ENCODE measurements around the gene COBL. TPM values are rescaled to one million over a fixed set of nuclear protein-coding genes. Genes with fewer than 3 reads are reported as not detected.

Gene COBL
- total RNA-seq, 1 donor from 2014 or later = 9.2 TPM

DNA sequence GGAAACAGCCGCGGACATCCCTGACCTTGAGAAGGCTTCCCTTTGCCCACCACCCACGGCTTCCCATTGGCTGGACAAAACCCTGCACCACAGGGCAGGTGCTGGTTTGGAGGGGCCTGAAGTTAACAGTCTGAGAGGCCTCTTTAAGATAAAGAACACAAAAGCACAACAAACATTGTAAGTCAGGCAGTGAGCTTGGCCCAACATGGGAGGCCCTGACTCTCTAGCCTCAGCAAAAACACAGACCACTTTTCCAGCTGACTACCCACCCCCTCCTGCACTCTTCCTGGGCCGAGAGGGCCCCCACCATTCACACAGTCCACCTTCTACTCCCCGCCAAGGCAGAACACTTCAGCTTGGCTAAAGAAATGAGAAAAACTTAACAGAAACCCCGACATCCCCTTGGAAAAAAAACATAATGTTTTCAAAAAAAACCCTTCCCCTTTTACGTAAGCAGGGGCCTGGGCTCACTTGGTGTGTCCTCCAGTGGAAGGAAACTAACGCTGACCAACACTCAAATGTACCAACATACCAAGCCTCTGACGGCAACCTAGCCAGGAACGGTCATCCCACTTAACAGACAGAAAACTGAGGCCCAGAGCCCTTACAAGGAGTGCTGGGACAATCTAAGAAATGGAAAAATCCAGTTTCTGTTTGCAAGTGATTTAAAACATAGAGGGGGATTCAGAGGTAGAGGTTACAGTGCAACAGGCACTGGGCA is 80.9 kb downstream of the COBL start:
- peak; percentile 41 for DNase-seq (ENCODE audit: low spot score)

- peak; percentile 53 for DNase-seq (ENCODE audit: low spot score)
These were observed 81.8 kb downstream of the COBL start for GRCh38 chr7:51234609-51235308.

GRCh38 chr7:51234139-51234538 is 82.5 kb downstream of the COBL start:
- peak; percentile 76 for DNase-seq (ENCODE audit: low spot score)

DNA sequence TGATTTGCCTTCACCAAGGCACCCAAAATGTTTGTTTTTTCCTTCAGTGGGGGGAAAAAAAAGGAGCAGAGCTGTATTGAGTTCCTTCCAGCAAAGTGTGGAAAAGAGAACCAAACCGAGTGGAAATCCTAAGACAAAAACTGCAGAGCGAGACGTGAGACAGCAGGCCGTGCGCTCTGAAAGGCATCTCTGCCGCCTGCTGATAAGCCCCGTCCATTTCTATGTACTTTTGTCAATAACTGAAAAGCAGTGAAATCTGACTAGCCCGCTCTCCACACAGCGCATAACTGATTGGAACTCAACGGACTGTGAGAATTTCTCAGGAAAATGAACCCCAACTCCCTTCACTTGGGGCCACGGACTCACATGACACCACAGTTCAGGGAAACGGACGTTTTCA is 83.2 kb downstream of the COBL start:
- DNase-seq (ENCODE audit: low spot score) = peak; percentile 47

DNA sequence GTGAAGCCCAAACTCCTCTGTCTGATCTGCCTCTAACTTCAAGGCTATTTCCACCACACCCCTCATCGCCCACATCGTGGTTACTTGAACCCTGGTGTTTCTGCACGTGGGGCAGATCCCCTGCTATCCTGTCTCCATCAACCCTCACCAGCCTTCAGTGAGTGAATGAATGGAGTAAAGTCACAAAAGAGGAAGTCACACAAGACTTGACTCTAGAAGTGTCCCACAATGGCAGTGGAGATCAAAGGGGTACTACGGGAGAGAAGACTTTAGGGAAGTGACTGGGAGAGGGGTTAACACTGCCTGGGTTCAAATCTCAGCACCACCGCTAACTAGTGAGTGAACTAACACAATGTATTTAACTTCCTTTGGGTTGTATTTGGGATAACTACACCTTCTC is 85.9 kb downstream of the COBL start:
- DNase-seq (ENCODE audit: low spot score) = peak; percentile 37

DNA sequence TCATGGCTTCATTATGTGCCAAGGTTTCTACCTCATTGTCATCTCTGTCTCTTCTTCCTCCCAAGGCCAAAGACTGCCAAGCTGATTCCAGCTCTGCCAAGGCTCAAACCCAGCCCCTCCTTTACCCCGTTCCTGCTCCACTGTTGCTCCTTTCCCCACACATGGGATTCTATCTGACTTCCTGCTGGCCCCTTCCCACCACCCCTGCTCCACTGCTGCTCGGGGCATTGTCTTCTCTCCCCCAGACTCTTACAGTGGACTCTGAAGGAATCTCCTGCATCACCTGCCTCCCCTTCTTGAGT is 86.3 kb downstream of the COBL start:
- DNase-seq (ENCODE audit: low spot score) = peak; percentile 47

GRCh38 chr7:51229620-51230323 is 86.8 kb downstream of the COBL start:
- no peak for DNase-seq (ENCODE audit: low spot score)

GRCh38 chr7:51229106-51229537 is 87.5 kb downstream of the COBL start:
- peak; percentile 65 for DNase-seq (ENCODE audit: low spot score)

- DNase-seq (ENCODE audit: low spot score) = no peak
These were observed 88.1 kb downstream of the COBL start for GRCh38 chr7:51228386-51228958.

DNA sequence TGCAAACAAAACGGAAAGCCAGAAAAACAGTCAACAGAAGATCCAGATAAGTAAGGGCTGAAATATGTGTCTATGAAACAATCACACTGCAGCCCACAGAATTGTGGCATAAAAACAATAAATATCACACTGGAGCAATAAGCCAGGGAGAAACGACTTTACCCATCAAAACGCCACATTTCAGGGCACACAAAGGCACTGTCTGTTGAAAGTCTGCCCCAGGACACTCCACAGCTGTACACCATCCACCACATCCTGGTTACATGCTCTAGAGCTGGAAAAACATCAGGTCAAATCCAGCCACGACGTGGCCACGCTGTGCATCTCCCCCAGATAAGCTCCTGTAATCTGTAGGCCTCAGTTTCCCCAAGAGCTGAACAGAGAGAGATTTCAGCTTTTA is 88.7 kb downstream of the COBL start:
- peak; percentile 14 for DNase-seq (ENCODE audit: low spot score)

DNA sequence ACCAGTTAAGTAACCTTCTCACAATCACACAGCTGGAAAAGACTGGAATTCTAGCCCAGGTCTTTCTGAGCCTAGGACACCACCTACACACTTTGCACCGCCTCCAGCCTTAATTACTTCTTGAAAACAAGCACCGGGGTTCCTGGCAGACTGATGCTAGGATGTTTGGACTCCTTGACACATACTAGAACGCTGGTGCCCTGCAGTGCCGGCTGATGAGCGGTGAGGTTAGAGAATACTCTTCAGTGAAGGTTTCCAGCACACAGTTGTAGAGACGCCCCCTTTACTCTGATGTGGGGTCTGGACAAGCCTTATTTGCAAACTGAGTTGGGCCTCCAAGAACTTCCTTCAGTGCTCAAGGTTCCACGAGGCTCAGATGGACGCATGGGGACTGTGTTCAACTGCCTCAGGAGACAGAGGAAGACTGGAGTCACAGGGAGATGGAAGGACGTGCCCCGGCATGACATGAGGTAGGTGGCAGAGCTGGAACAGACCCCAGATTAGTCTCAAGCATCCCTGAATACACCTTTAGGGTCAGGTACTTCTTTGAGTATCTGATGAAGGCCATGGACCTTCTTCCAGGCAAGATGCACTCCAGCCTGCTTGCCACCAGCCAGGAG is 89.6 kb downstream of the COBL start:
- DNase-seq (ENCODE audit: low spot score) = peak; percentile 55

GRCh38 chr7:51226063-51226755 is 90.4 kb downstream of the COBL start:
- peak; percentile 35 for DNase-seq (ENCODE audit: low spot score)

DNA sequence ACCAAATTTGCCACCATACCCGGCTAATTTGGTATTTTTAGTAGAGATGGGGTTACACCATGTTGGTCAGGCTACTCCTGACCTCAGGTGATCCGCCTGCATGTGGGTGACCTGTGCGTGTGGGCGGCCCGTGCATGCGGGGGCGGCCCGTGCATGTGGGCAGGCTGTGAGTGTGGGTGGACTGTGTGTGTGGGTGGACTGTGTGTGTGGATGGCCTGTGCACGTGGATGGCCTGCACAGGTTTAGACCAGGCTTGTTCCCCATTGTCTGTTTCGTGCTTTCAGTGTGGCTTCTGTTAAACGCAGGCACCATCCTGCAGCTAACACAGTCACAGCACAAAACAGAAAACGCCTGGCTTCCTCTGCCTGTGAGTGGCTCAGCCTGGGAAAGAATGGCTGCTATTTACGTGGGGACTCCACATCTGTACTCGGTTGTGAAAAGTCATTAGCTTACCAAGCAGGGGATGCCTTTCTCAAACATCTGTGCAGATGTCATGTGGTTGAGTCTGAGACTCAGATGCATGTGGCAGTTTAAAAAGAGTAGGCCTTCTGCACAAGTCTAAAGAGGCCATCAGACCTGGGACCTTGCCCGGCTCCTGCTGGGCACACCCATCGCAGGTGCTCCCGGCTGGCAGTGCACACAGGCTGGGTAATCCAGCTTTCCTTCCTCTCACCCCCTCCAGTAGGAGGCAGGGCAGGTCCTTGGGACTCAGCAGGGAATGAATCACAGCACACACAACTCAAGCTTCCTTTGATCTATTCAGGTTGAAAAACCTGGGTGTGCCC is 91.6 kb downstream of the COBL start:
- DNase-seq (ENCODE audit: low spot score) = peak; percentile 84

- peak; percentile 71 for DNase-seq (ENCODE audit: low spot score)
These were observed 93.1 kb downstream of the COBL start for GRCh38 chr7:51223505-51223904.

DNA sequence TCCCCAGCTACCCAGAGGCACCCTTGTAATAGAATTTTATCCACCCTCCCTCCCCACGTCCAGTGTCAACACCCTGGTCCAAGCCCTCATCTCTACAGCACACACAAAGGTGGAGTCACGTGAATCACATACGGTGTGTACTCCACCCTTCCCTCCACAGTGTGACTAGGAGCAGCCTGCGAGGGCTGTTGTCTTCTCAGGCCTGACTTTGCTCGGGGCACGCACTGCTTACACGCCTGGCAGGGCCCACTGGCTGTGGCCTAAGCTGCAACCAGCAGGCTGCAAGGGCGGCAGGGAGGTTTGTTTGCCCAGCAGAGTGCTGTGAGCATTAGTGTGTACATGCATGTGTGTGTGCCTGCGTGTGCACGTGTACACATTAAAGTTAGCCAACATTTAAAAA is 93.7 kb downstream of the COBL start:
- peak; percentile 85 for DNase-seq (ENCODE audit: low spot score)

DNA sequence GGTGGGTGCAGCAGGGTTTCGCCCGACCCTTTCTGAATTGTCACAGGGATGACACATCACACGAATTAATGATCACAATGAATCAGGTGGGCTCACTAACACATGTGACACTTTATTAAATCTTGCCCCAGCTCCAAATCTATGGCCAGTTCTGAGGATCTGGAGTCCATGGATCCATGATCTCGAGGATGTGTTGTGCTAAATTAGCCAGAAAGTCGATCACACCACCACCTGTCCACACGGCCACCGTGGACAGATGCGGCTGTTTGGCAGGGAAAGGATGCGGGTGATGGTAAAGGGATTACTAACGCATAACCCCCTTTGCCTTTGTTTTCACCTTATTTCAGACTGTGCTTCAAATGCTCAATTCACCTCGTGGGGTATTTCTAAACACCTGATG is 96.4 kb downstream of the COBL start:
- peak; percentile 14 for DNase-seq (ENCODE audit: low spot score)

DNA sequence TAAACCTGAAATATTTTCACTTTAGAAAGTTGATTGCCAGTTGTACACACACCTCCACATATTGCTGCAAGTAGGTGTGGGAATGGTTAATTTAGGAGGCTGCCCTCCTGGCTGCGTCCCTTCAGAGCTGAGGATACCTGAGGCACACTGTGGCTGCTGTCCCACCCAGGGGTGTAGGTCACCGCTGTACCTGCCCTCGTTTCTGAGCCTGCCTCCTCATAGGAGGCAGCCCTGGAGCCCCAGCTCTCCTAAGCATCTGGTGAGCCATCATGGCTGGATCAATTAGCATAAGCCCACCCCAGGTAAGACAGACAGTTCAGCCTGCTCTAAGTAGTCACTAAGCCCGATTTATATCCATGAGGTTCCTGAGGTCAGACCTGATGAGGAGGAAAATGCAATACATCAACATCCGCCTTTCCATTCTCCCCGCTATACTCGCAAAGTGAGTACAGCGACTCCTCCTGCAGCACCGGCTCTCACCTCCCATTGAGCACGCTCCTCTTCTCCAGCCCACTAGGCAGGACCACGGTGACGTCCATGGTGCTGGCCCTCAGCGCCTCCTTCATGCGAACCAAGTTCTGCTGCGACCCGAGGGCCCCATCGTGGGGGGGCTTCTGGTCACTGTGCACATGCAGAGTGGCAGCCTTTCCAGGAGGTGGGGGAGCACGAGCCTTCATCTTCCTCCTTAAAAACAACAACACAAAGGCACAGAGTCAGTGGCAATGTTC is 97.2 kb downstream of the COBL start:
- DNase-seq (ENCODE audit: low spot score) = peak; percentile 86

- DNase-seq (ENCODE audit: low spot score) = no peak
These were observed 98.8 kb downstream of the COBL start for GRCh38 chr7:51217804-51218203.

DNA sequence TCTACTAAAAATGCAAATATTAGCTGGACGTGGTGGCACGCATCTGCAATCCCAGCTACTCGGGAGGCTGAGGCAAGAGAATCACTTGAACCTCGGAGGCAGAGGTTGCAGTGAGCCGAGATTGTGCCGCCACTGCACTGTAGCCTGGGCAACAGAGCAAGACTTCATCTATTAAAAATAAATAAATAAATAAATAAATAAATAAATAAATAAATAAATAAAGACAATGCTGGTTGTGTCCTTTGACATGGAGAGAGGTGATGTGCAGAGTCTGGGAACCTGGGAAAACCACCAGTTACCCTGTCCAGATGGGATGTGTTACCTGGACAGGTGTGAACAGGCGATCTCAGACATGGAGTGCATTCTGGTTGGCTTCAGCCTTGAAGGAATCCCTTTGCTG is 102.5 kb downstream of the COBL start:
- DNase-seq (ENCODE audit: low spot score) = no peak

All from mesenteric fat pad (tissue), 1 donor.